ENCODE measurements around the gene SMTNL2. TPM values are rescaled to one million over a fixed set of nuclear protein-coding genes. Genes with fewer than 3 reads are reported as not detected.

The SMTNL2 gene
- total RNA-seq: under 0.01 TPM in 1 of 2 replicates, not detected in the other

DNA sequence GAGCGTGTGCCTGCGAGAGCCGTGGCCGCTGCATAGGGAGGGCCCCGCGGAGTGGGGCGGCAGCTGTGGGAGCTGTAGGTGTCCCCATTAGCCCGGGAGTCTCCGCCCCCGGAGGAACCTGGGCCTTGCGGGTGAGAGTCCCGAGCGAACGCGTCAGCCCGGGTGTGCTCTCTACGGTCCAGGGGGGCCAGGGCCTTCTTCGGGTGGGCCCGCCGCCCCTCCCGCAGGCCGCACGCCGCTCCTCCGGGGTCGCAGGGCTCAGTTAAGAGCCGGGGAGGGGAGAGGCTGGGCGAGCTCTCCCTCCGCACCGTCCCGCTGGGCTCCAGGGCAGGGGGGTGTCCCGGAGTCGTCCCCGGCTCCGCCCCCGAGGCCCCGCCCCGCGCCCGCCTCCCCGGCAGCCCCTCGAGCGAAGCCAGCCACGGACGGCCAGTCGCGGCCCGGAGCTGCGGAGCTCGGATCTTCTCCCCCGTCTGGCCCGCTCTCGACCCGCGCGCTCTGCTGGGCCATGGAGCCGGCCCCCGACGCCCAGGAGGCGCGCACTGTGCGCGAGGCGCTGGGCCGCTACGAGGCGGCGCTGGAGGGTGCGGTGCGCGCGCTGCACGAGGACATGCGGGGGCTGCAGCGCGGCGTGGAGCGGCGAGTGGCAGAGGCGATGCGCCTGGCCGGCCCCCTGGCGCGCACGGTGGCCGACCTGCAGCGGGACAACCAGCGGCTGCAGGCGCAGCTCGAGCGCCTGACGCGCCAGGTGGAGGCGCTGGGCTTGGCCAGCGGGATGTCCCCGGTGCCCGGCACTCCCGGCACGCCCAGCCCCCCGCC is at the start of gene SMTNL2:
Gene SMTNL2, plus strand, starts transcription at position 429 of the 816 bp plus-strand sequence. Its CDS starts 77 bp downstream, at position 506.
- DNase-seq: no peak

DNA sequence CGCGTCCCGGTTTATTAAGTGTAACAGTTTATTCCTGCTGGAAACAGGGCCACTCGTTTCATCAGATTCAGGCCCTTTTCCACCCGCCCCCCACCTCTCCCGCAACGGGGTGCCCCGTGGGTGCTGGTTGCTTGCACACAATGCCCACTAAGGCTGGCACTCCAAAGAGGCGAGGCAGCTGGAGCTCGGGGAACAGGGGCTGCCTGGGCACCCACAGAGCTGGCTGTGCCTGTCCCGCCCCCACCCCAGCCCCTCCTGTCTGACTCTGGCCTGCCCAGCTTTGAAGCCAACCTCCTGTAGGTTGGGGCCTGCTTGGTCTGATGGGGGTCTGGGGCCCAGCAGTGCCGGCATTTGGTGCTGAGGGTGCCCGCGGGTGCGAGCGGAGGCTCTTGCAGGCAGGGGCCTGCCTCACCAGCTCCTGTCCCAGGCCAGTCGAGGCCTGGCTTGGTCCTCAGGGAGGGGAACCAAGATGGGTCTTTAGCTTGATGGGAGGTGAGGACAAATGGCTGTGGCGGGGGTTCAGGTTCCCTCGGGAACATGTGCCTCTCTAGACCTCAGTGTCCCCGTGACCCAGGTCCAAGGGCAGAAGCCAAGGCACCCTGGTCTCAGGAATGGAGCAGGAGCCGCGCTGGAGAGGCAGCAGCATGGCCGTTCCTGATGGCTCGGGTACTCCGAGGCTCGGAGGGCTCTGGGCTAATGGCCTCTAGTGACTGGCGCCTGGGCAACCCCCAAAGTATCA is 49.2 kb upstream of the SMTNL2 start:
- DNase-seq: no peak

DNA sequence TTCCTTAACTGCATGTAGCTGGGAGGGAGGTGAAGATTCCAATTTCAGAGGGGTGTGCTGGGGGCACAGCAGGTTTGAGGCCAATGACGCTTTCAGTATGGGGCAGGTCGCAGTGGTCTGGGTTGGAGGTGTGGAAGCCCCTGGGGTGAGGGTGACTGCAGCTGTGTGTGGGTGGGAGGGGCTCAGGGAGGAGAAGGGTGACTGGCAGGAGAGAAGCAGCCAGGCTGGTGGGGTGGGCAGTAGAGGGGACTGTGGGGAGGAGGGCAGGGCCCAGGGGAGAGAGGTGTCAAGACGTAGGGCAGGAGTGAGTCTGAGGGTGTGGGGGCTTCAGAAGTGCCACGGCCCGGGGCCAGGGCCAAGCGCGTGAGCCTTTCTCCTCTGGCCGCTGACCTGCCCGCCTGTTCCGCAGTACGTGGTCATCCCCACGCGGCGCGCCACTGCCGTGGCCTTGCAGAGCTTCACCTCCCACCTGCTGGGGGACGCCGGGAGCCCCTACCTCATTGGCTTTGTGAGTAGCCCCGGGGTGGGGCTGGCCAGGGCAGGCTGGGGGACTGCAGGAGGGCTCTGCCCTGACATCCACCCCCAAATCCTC is 48.6 kb upstream of the SMTNL2 start:
- DNase-seq: no peak

DNA sequence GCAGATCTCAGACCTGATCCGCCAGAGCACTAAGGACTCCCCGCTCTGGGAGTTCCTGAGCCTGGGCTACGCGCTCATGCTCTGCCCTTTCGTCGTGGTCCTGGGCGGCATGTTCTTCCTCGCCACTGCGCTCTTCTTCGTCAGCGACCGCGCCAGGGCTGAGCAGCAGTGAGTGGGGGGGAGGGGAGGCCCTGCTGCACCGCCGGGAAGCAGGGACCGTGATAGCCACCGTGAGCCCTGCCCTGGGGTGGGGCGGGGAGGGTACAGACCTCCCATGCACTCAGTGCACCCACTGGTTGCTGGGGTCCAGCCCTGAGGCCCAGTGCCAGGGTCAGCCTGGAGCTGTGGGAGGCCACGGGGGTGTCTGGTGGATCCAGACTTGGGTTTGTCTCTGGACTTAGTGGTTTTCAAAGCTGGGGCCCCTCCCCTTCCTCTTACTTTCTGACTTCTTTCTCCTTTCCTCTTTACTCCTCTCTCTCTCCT is 48.0 kb upstream of the SMTNL2 start:
- no peak for DNase-seq

DNA sequence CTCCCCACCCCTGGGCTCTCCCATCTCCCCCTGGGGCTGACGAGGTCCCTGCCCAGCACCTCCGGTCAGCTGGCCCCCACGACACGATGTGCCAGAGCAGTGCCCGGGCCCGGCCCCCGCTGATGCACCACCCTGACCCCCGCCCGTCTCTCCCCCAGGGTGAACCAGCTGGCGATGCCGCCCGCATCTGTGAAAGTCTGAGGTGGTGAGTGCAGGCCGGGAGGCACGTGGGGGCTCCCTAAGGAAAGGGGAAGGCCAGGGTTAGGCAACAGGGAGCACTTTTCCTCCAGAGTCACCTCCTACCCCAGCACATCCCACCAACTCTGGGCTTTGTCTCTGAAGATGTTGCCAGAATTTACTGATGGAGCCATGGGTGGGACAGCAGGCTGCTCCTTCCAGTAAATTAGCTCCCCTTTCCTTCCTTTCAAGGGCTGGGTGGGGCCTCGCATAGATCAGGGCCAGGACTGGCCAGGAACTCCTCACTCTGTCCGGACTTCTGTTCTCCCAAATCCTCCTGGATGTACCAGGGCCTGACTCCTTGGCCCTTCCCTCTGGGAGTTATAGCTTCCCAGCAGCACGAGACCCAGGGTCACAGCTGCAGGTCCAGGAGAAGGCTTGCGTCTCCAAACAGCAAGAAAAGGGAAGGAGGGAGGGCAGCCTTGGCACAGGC is 47.5 kb upstream of the SMTNL2 start:
- no peak for DNase-seq

DNA sequence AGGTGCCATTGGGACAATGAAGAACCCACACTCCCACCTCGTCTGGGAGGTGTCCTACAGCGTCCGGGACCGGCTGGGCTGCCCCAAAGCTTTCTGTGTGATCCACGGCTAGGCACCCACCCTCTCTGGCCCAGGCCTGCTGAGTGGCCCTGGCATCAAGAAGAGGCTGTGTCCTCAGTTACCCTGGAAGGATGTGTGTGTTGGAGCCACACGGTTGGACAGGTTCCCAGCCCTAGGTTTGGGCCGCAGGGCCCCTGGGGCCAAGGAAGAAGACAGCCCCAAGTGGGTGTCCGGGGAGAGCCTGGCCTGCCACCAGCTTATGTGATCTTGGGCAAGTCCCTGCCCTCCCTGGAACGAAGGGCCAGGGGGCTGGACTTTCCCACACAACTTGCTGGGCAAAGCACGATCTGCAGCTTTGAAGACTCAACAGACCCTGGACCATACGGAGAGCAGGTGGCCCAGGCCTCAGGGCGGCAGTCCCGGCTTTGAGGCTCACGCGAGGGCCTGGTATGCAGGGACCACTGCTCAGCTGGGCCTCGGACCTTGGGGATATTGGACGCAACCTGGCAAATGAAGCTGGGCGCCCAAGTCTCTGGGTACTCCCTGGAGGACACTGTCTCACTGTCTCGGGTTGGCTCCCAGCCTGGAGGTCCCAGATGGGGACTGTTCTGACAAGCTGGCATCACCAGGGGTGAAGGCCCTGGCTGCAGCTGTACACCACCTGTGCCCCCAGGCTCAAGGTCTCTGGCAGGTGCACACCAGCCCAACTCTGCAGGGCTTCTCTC is 46.7 kb upstream of the SMTNL2 start:
- no peak for DNase-seq

DNA sequence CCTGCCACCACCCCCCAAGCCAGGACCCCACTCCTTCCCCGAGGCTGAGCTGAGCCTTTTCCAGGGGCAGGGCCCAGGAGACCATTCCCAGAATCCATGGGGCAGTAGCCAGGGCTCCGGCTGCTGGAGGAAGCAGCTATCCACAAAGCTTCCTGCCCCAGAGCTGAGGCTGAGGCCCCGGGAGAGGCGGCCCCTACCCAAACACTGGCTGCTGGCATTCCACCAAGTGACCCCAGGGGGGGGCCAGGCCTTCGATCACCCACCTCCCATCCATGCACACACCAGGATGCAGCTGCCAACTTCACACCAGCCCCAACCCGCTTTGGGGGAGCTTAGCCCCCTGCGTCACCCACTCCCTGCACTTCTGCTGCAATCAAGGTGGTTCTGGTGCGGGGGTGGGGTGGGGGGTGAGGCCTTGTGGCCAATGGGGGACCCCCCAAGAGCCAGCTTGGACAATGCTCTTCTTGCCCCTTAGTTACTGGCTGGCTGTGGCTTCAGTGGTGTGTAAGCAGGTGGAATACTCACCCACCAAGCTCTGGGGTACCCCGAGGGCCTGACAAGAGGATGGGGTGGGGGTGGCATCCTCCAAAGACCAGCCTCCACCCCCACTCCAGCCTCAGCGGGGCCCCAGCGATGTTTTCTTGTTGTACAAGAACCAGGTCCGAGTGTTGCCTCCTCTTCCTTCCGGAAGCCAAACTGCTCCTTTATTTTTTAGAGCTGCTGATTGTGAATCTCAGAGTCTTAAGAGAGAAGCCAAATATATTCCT is 45.9 kb upstream of the SMTNL2 start:
- DNase-seq: no peak

DNA sequence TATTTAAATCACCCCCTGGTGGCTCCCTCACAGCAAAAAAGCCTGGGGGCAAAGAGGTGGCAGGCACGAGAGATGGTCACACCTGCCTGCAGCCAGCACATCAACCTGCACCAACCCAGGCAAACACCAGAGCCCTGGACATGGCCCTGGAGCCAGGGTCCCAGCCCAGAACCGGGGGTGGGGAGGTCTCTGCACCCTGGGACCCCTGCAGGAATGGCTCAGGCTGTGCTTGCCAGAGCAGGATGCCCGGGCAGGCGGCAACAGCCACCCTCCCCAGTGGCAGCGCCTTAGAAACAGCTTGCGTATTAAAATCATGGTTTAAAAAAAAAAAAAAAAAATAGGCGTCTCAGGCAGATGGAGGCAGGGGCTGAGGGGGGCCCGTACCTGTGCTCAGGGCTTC is 45.3 kb upstream of the SMTNL2 start:
- DNase-seq: no peak

DNA sequence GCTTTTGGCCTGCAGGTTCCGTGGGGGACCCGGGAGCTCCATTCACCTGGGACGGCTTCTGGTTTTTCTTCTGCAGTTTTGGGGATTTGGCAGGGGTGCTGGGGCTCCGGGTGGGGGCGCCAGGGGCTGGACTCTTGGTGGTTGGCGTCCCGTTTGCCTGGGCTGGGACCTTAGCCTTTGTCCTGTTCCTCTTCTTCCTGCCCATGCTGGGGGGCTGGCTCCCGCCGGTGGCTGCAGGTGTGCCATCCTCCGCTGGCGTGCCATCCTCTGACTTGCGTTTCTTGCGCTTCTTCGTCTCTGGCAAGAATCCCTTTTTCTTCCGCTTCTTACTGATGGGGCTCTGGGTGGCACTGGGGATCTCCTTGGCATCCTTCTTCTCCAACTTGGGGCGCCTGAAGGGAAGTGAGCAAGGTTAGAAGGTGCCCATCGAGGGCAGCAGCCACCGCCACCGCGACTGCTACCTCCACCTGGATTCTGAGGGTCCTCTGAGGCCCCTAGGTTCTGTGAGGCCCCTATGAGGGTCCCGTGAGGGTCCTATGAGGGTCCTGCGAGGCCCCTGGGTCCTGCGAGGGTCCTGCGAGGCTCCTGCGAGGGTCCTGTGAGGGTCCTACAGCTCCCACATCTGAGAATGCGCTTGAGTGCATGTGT is 44.6 kb upstream of the SMTNL2 start:
- DNase-seq: no peak

DNA sequence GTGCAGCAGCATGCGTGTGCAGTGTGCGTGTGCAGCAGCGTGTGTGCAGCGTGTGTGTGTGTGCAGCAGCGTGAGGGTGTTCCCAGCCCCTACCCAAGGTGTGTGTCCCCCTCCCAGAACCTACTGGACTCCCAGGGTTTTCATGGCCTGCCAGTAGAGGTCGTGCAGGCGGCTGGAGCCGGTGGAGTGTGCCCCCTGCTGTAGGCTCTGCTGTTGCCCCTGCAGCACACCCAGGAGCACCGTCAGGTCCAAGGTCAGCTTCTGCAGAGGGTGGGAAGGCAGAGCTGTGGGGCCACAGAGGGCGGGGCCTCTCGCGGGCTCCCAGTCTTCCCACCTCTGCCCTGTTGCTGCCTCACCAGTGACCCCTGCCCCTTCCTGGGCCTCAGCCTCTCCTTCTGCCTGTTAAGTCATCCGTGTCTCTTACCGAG is 44.1 kb upstream of the SMTNL2 start:
- peak; percentile 64 for DNase-seq

DNA sequence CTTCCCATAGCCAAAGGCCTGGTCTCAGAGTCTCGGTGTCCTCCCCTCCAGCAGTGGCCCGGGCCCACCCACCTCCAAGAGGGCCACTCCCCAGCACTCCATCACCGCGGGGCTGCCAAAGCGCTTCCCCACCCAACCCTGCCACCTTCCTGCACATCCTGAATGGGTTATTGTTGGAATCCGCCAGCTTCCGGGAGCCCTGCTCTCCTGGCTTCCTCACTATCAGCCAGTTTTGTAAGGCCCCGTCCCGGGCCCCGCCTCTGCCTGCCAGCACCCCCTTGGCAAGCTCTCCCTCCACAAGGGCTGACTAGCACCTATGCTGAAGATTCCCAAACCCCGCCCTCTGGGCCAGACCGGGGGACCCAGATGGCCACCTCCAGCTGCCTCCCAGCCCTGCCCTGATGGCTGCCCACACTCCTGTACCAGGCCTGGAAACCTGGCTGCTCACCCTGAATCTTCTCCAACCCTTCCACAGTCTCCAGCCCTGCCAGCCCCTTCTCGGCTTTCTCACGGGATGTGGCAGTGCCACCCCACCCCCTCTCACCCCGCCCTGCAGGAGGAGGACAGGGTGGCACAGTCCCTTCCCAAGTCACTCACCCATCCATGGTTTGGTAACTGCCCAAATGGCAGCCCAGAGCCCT is 43.5 kb upstream of the SMTNL2 start:
- DNase-seq: peak; percentile 56

DNA sequence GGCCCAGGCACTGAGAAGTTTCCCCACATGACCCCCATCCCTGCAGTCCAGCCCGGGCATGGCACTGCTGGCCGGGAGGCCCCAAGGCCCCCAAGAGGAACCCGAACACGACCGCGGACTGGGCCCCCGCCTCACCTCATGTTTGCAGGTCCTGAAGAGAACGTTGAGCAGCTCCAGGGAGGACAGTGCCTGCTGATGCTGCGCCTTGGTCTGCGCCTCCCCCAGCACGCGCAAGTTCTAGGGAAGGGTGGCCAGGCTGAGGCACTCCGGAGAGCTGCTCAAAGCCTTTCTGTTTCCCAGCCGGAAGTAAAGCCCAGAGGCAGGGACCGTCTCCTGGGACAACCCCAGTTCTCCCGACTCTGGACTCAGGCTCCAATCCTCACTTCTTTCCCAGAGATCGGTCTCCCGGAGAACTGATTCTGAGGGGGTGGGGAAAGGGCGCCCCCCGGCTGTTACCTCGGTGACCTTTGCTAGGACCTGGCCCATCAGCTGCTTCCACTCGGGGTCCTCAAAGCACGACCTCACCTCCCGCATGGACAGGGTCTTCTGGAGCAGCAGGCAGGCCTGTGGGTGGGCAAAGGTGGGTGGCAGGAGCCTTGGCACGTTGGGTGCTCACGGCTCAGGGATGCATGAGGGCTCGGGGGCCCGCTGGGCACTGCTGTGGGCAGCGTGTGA is 42.9 kb upstream of the SMTNL2 start:
- no peak for DNase-seq

DNA sequence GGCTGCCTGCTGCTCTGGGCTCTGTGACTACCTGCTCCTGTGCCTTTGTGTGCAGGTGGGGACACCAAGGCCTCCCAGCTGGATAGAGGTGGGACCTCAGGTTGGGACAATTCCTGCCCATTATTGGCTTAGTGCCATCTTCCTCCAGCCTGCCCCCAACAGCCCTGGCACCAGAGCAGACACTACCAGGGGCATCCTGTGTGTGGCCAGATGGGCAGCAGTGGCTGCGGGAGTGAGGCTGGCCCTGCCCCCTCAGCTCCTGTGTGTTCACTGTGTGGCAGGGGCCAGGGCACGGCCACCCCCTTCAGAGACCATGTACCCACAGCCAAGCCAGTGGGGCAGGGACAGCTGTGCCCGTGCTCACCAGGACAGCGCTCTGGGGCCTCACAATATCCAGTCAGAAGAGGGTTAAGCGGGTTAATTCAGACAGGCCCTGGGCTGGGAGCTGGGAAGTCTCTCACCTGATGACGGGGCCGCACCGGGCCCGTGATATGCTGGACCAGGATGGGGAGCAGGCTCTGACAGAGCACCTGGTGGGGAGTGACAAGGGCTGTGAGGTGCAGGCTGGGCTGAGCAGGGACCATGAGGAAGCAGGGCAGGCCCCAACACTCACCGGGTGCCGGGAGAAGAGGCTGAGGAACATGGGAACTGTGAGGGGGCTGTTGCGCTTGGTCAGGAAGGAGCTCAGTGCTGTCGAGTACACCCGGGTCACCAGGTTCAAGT is 42.2 kb upstream of the SMTNL2 start:
- DNase-seq: no peak

DNA sequence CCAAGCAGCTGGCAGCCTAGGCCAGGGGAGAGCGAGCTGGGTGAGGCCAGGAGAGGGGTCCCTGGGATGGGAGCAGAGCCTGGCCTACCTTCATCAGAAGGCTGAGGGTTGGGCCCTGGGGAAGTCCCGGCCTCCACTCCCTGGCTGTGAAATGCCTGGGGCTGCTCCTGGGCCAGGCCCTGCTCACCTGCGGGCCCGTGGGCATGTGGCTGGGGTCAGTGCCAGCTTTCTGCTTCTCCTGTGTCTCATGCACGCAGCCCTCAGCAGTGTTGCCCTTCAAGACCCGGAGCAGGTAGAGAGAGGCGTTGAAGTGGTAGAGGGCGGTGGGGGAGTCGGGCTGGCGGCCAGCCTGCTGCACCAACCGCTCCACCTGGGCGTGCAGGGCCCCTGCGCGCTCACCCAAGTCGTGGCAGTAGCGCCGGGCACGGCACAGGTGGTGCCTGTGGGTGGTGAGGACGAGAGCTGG is 41.6 kb upstream of the SMTNL2 start:
- DNase-seq: no peak

DNA sequence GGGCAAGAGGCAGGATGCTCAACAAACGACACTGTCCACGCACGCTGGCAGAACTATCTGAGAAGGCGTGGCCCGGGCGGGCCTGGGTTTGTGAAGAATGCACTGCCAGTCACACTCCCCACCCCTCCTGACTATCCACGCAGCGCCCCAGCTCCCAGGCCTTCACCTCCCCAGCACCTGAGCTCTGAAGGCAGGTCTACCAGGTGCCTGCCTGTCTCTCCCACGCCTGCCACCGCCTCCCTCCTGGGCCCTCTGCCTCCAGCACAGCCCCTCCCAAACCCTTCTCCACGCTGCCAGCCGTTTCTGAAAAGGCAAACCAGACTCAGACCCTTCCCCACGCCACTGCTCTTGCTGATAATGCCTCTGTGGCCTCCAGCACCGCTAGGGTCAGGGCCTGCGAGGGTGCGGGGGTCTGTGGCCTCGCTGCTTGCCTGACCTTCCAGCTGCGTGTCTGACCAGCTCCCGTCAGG is 40.7 kb upstream of the SMTNL2 start:
- no peak for DNase-seq

DNA sequence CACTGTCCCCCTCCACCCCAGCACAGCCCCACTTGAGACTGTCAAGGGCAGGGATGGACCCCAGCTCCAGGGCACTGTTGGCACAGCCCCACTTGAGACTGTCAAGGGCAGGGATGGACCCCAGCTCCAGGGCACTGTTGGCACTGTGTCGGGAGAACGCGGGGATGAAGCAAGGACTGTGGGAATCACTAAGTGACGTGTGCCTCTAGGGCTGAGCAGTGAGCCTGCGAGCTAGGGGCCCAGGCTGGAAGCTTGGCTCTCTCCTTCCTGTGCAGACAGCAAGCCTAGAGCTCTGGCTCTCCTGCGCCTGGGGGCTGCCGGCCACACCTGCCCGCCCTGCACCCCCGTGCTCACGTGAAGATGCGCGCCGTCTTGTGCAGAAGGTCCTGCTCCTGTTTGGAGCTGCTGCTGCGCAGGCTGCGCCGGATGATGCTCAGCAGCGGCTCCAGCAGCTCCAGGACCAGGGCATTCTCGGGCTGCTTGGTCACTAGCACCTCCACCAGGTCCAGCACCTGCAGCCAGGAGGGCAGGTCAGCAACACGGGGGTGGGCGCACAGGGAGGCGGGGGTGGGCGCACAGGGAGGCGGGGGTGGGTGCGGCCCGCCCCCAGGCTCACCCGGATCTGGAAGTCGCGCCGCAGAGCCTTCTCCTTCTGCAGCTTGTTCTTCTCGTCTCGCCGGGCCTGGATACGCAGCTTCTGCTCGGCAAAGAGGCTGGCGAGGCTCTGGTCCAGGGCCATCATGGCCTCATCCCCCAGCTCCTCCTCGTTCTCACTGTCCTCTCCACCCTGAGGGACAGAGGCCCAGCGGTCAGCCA is 40.0 kb upstream of the SMTNL2 start:
- DNase-seq: no peak

DNA sequence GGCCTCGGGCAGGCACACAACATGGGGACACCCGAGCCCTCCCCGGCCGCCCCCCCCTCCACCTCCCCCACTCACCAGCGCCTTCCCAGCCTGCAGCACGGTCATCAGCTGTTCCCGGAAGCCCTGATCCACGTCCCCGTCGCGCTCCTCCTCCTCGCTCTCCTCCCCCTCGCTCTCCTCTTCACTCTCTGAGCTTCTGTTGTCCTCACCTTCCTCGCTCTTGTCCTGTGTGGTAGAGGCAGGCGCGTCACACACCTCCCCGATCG is 39.4 kb upstream of the SMTNL2 start:
- DNase-seq: no peak

Measured in dermis blood vessel endothelial cell (primary cell).